ENCODE results near the gene DHX16.

DNA sequence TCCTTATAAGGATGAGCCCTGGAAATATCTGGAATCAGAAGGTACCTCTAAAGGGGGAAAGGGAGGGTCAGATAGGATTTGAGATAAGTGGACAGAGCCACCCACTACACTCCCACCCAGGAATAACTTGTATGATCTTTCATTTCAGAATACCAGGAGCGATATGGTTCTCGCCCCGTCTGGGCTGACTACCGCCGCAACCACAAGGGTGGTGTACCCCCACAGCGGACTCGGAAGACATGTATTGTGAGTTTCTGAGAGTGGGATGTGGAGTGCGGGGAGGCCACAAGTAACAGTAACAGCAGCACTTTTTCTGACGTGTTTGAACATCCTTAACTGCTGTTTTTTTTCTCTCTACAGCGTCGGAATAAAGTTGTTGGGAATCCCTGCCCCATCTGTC lies 53.2 kb downstream of the DHX16 start:
- TF ChIP-seq, protein P1, sequence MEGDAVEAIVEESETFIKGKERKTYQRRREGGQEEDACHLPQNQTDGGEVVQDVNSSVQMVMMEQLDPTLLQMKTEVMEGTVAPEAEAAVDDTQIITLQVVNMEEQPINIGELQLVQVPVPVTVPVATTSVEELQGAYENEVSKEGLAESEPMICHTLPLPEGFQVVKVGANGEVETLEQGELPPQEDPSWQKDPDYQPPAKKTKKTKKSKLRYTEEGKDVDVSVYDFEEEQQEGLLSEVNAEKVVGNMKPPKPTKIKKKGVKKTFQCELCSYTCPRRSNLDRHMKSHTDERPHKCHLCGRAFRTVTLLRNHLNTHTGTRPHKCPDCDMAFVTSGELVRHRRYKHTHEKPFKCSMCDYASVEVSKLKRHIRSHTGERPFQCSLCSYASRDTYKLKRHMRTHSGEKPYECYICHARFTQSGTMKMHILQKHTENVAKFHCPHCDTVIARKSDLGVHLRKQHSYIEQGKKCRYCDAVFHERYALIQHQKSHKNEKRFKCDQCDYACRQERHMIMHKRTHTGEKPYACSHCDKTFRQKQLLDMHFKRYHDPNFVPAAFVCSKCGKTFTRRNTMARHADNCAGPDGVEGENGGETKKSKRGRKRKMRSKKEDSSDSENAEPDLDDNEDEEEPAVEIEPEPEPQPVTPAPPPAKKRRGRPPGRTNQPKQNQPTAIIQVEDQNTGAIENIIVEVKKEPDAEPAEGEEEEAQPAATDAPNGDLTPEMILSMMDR (IDR thresholded peaks at IDR 0.05), result no peak
- no peak for TF ChIP-seq POLR2A (IDR thresholded peaks at IDR 0.05)
